Keratinocyte (primary cell): ENCODE data around the gene CYTH1. TPM values are rescaled to one million over a fixed set of nuclear protein-coding genes. Genes with fewer than 3 reads are reported as not detected.

Source experiments
- DNase-seq: peaks from one replicate; pipeline ENCODE4 v3.0.0-alpha.2; 2011; ENCODE audit warnings: low read depth, missing footprints, low spot score
- FAIRE-seq: peaks from 2 replicates; lab custom pipeline; 2011; peaks lifted over from hg19 to GRCh38; lab: Jason Lieb, UNC
- H2AFZ ChIP-seq: 2 replicates; pipeline ENCODE4 v1.6.0; 2012; ENCODE audit warnings: low read length, control low read depth, inconsistent platforms; ENCODE audit not compliant: control insufficient read depth
- H3K27ac ChIP-seq: 2 replicates; pipeline ENCODE4 v1.5.1; 2011; ENCODE audit warnings: low read length; ENCODE audit not compliant: control insufficient read depth, insufficient read depth
- H3K27me3 ChIP-seq: 3 replicates; pipeline ENCODE4 v1.6.0; 2011; ENCODE audit warnings: low read length; ENCODE audit not compliant: control insufficient read depth, insufficient read depth; ENCODE audit errors: extremely low read depth
- H3K36me3 ChIP-seq, 2 experiments: 2 replicates in 1 of 2; 3 replicates in 1 of 2; pipeline ENCODE4 v1.5.1; 2011; ENCODE audit warnings: low read length in 2 of 2, mild to moderate bottlenecking in 1 of 2; ENCODE audit not compliant: control insufficient read depth in 2 of 2, insufficient read depth in 2 of 2; ENCODE audit errors: extremely low read depth in 1 of 2
- H3K4me1 ChIP-seq: 3 replicates; pipeline ENCODE4 v1.5.1; 2011; ENCODE audit warnings: low read length; ENCODE audit not compliant: control insufficient read depth, insufficient read depth; ENCODE audit errors: extremely low read depth
- H3K4me2 ChIP-seq: 3 replicates; pipeline ENCODE4 v1.6.0; 2011; ENCODE audit warnings: low read depth, low read length; ENCODE audit not compliant: control insufficient read depth, insufficient read depth; ENCODE audit errors: extremely low read depth
- H3K4me3 ChIP-seq, 3 experiments: fragments of 200-600 bp in 1 of 3; sonication (generic) in 1 of 3; 2 replicates in 2 of 3; 3 replicates in 1 of 3; pipeline ENCODE4 v1.5.1; 2011 to 2016; ENCODE audit warnings: low read length in 3 of 3, mild to moderate bottlenecking in 3 of 3, control low read depth in 2 of 3, inconsistent platforms in 1 of 3, low read depth in 1 of 3, mixed read lengths in 1 of 3, mixed run types in 1 of 3, moderate library complexity in 1 of 3; ENCODE audit not compliant: control insufficient read depth in 2 of 3, insufficient read depth in 2 of 3; ENCODE audit errors: extremely low read depth in 1 of 3
- H3K79me2 ChIP-seq: 2 replicates; pipeline ENCODE4 v1.6.0; 2012; ENCODE audit warnings: low read length; ENCODE audit not compliant: control insufficient read depth, insufficient read depth
- H3K9ac ChIP-seq: 3 replicates; pipeline ENCODE4 v1.6.0; 2011; ENCODE audit warnings: low read length; ENCODE audit not compliant: control insufficient read depth, insufficient read depth; ENCODE audit errors: extremely low read depth
- H3K9me1 ChIP-seq: 3 replicates; pipeline ENCODE4 v1.6.0; 2011; ENCODE audit warnings: low read length; ENCODE audit not compliant: control insufficient read depth, insufficient read depth; ENCODE audit errors: extremely low read depth
- H3K9me3 ChIP-seq: 2 replicates; pipeline ENCODE4 v1.5.1; 2012; ENCODE audit warnings: low read depth, low read length; ENCODE audit not compliant: control insufficient read depth
- H4K20me1 ChIP-seq: 3 replicates; pipeline ENCODE4 v1.6.0; 2011; ENCODE audit warnings: low read length; ENCODE audit not compliant: control insufficient read depth, insufficient read depth; ENCODE audit errors: extremely low read depth
- EZH2 ChIP-seq: IDR thresholded peaks from one replicate; pipeline ENCODE4 v1.6.1; 2012; ENCODE audit warnings: inconsistent platforms, mild to moderate bottlenecking, low read length, moderate library complexity
- dilution Hi-C: fragments of 300-500 bp; cut with MboI; formaldehyde crosslinking; loops from one replicate; pipeline ENCODE4 v1.7.0; 2020; ENCODE audit warnings: low sequenced_read_pairs; ENCODE audit not compliant: extremely low pct_ligation_motif_present
- polyA plus RNA-seq, 5 experiments: library from polyadenylated mRNA; depleted of rRNA in 3 of 5; stranded (reverse) in 3 of 5; stranded (forward) in 1 of 5; unstranded in 1 of 5; fragments of >200 nt; gene quantifications; 1 replicate in 1 of 5; 2 replicates in 3 of 5; 3 replicates in 1 of 5; pipeline versions ENCODE4 v1.2.1 to v1.2.3, GENCODE V29; 2011 to 2012; ENCODE audit warnings: missing spikeins in 2 of 5, low read depth in 1 of 5, low replicate concordance in 1 of 5
- TF ChIP-seq, protein P1 (sequence below), 3 experiments: IDR thresholded peaks in 1 of 3; conservative IDR thresholded peaks in 1 of 3; optimal IDR thresholded peaks in 1 of 3; 2 replicates in 2 of 3; 3 replicates in 1 of 3; pipeline versions ENCODE3 to v1.5.1; 2011; ENCODE audit warnings: low read length in 3 of 3, mild to moderate bottlenecking in 3 of 3, moderate library complexity in 2 of 3, control low read depth in 1 of 3, inconsistent platforms in 1 of 3; ENCODE audit not compliant: insufficient read depth in 2 of 3; ENCODE audit errors: extremely low read depth in 1 of 3

CYTH1 gene
- polyA plus RNA-seq, 1 donor (not counting 4 experiments of a cell fraction or from before 2014, with no cell fraction given): 28.3 TPM

GRCh38 chr17:78706271-78706915, 75.7 kb downstream of the CYTH1 start:
- dilution Hi-C loops: no loop called here
- Histone ChIP-seq H3K9me3 (no peaks in the 10 kb centered on the region), H3K4me2 (peak overlapping the region; percentile 72), H3K4me3 (peak overlapping the region in 2 of 3 experiments; percentile 11 to 24), H3K27ac (peak overlapping the region; percentile 91), H3K9ac (peak overlapping the region; percentile 71), H3K4me1 (peaks cover 36% of the 10 kb centered on the region), H3K36me3 (peaks cover 14 to 21% of the 10 kb centered on the region in 2 experiments), H4K20me1 (no peaks in the 10 kb centered on the region), H3K27me3 (no peaks in the 10 kb centered on the region), H2AFZ (no peak overlapping the region), H3K79me2 (peaks cover 18% of the 10 kb centered on the region), H3K9me1 (no peaks in the 10 kb centered on the region)
- FAIRE-seq (peak; percentile 89), DNase-seq (peak; percentile 60)
- TF ChIP-seq EZH2: no peak

DNA sequence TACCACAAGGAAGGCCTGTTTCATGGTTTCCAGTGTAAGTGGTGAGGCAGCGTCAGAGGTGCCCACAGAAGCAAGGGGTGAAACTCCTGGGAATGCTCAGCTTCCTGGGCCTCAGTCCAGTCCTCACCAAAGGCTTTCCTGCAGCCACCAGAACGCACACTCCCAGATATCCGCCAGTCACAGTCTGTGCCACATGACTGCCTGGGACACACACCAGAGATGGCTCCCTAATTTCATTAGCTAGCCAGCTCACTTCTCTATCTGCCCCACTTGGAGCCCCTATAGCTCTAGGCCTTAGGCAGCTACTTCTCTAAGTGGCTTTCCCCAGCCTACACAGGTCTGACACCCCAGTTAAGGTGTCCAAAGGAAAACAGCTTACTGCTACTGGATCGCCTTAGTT, 77.0 kb downstream of the CYTH1 start:
- Histone ChIP-seq H3K4me1 (peaks cover 36% of the 10 kb centered on the region), H3K79me2 (peaks cover 9% of the 10 kb centered on the region), H3K9ac (peak overlapping the region; percentile 19), H4K20me1 (no peaks in the 10 kb centered on the region), H3K36me3 (peaks cover 15 to 27% of the 10 kb centered on the region in 2 experiments), H3K4me2 (no peak overlapping the region), H3K4me3 (no peak overlapping the region), H3K27me3 (no peaks in the 10 kb centered on the region), H3K27ac (peak overlapping the region; percentile 87), H2AFZ (no peak overlapping the region), H3K9me3 (no peaks in the 10 kb centered on the region), H3K9me1 (no peaks in the 10 kb centered on the region)
- TF ChIP-seq EZH2: no peak
- no peak for DNase-seq
- no peak for FAIRE-seq
- dilution Hi-C loops: no loop called here

DNA sequence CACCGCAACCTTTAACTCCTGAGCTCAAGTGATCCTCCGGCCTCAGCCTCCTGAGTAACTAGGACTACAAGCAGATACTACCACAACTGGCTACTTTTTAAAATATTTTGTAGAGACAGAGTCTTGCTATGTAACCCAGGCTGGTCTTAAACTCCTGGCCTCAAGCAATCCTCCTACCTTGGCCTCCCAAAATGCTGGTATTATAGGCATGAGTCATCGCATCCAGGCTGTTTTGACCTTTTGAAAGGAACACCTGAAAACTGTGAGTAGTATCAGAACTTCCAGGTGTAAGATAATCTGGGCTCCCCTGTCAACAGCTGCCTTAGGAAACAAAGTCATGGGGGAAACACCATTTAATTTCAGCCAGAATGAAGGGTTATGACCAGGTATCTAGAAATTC, 77.5 kb downstream of the CYTH1 start:
- H3K9me3 ChIP-seq: no peaks in the 10 kb centered on the region
- FAIRE-seq (peak; percentile 23), DNase-seq (no peak)
- peaks cover 7% of the 10 kb centered on the region for H3K79me2 ChIP-seq
- H3K9me1 ChIP-seq: no peaks in the 10 kb centered on the region
- no peak for TF ChIP-seq EZH2
- TF ChIP-seq, protein P1, sequence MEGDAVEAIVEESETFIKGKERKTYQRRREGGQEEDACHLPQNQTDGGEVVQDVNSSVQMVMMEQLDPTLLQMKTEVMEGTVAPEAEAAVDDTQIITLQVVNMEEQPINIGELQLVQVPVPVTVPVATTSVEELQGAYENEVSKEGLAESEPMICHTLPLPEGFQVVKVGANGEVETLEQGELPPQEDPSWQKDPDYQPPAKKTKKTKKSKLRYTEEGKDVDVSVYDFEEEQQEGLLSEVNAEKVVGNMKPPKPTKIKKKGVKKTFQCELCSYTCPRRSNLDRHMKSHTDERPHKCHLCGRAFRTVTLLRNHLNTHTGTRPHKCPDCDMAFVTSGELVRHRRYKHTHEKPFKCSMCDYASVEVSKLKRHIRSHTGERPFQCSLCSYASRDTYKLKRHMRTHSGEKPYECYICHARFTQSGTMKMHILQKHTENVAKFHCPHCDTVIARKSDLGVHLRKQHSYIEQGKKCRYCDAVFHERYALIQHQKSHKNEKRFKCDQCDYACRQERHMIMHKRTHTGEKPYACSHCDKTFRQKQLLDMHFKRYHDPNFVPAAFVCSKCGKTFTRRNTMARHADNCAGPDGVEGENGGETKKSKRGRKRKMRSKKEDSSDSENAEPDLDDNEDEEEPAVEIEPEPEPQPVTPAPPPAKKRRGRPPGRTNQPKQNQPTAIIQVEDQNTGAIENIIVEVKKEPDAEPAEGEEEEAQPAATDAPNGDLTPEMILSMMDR (optimal IDR thresholded peaks at IDR 0.05 in 1 of 3, IDR thresholded peaks at IDR 0.05 in 1 of 3, conservative IDR thresholded peaks at IDR 0.05 in 1 of 3; ENCODE audit: extremely low read depth in 1 of 3, insufficient read depth in 2 of 3, low read length in 3 of 3): no peak
- no peak overlapping the region for H2AFZ ChIP-seq
- peaks cover 17 to 27% of the 10 kb centered on the region in 2 experiments for H3K36me3 ChIP-seq
- H3K4me1 ChIP-seq: peaks cover 36% of the 10 kb centered on the region
- dilution Hi-C loops: no loop called here
- H3K9ac ChIP-seq: no peak overlapping the region
- H3K4me3 ChIP-seq: no peak overlapping the region
- H4K20me1 ChIP-seq: no peaks in the 10 kb centered on the region
- peak overlapping the region; percentile 87 for H3K27ac ChIP-seq
- H3K27me3 ChIP-seq: no peaks in the 10 kb centered on the region
- no peak overlapping the region for H3K4me2 ChIP-seq
